Adrenal gland (tissue), 5 donors: Measurements from ENCODE around the gene CALN1.

Experiments used
- CTCF ChIP-seq, 6 experiments: fragments of 450-650 bp in 4 of 6; fragments of 200-600 bp in 2 of 6; sonication (generic) in 1 of 6; IDR thresholded peaks; 1 replicate in 5 of 6; 2 replicates in 1 of 6; pipeline versions ENCODE4 v1.5.1 to v1.8.0; 2016 to 2021; ENCODE audit warnings: antibody characterized with exemption in 6 of 6, mild to moderate bottlenecking in 2 of 6, moderate library complexity in 1 of 6
- POLR2A ChIP-seq, 2 donors: fragments of 450-650 bp; IDR thresholded peaks; one replicate each; pipeline ENCODE4 v1.6.1; 2017; ENCODE audit warnings: antibody characterized with exemption in 2 of 2, mild to moderate bottlenecking in 2 of 2, moderate library complexity in 1 of 2
- donor health status: DM: no; HTN: no; CAD: no.

GRCh38 chr7:71835056-71835455 lies 577.1 kb downstream of the CALN1 start:
- TF ChIP-seq CTCF (IDR thresholded peaks at IDR 0.05) (no peak), POLR2A (IDR thresholded peaks at IDR 0.05) (no peak)
